ENCODE data around the gene SULF2. TPM values are rescaled to one million over a fixed set of nuclear protein-coding genes. Genes with fewer than 3 reads are reported as not detected.

The SULF2 gene
- total RNA-seq, 1 donor from 2014 or later: 94.5 TPM

GRCh38 chr20:47674686-47675085 is 110.6 kb downstream of the SULF2 start:
- H3K4me3 Mint-ChIP-seq (ENCODE audit: low read depth): no peak overlapping the region
- DNase-seq (ENCODE audit: low spot score, unreplicated experiment): no peak
- H3K27ac Mint-ChIP-seq: no peak overlapping the region
- H3K36me3 Mint-ChIP-seq (ENCODE audit: insufficient read depth): peaks cover 11% of the 10 kb centered on the region
- no peaks in the 10 kb centered on the region for H3K4me1 Mint-ChIP-seq (ENCODE audit: low read depth)
- TF ChIP-seq CTCF (IDR thresholded peaks at IDR 0.05; ENCODE audit: unreplicated experiment): no peak
- no peaks in the 10 kb centered on the region for H3K27me3 Mint-ChIP-seq
- H3K9me3 Mint-ChIP-seq (ENCODE audit: low read depth): no peaks in the 10 kb centered on the region

- Mint-ChIP-seq H3K27me3 (no peaks in the 10 kb centered on the region), H3K27ac (no peak overlapping the region), H3K9me3 (ENCODE audit: low read depth) (no peaks in the 10 kb centered on the region), H3K4me3 (ENCODE audit: low read depth) (no peak overlapping the region), H3K4me1 (ENCODE audit: low read depth) (no peaks in the 10 kb centered on the region), H3K36me3 (ENCODE audit: insufficient read depth) (peaks cover 10% of the 10 kb centered on the region)
- no peak for DNase-seq (ENCODE audit: low spot score, unreplicated experiment)
- no peak for TF ChIP-seq CTCF (IDR thresholded peaks at IDR 0.05; ENCODE audit: unreplicated experiment)
Measured at GRCh38 chr20:47674145-47674544, 111.1 kb downstream of the SULF2 start.

GRCh38 chr20:47673671-47673955 is 111.7 kb downstream of the SULF2 start:
- Mint-ChIP-seq H3K36me3 (ENCODE audit: insufficient read depth) (peaks cover 12% of the 10 kb centered on the region), H3K4me3 (ENCODE audit: low read depth) (no peak overlapping the region), H3K9me3 (ENCODE audit: low read depth) (no peaks in the 10 kb centered on the region), H3K27ac (no peak overlapping the region), H3K27me3 (no peaks in the 10 kb centered on the region), H3K4me1 (ENCODE audit: low read depth) (no peaks in the 10 kb centered on the region)
- DNase-seq (ENCODE audit: low spot score, unreplicated experiment): no peak
- TF ChIP-seq CTCF (IDR thresholded peaks at IDR 0.05; ENCODE audit: unreplicated experiment): no peak

GRCh38 chr20:47672886-47673670 is 112.2 kb downstream of the SULF2 start:
- Mint-ChIP-seq H3K4me1 (ENCODE audit: low read depth) (no peaks in the 10 kb centered on the region), H3K27ac (no peak overlapping the region), H3K27me3 (no peaks in the 10 kb centered on the region), H3K4me3 (ENCODE audit: low read depth) (no peak overlapping the region), H3K36me3 (ENCODE audit: insufficient read depth) (peaks cover 12% of the 10 kb centered on the region), H3K9me3 (ENCODE audit: low read depth) (no peaks in the 10 kb centered on the region)
- no peak for DNase-seq (ENCODE audit: low spot score, unreplicated experiment)
- no peak for TF ChIP-seq CTCF (IDR thresholded peaks at IDR 0.05; ENCODE audit: unreplicated experiment)

- Mint-ChIP-seq H3K9me3 (ENCODE audit: low read depth) (no peaks in the 10 kb centered on the region), H3K36me3 (ENCODE audit: insufficient read depth) (peaks cover 12% of the 10 kb centered on the region), H3K4me3 (ENCODE audit: low read depth) (no peak overlapping the region), H3K27me3 (no peaks in the 10 kb centered on the region), H3K27ac (no peak overlapping the region), H3K4me1 (ENCODE audit: low read depth) (no peaks in the 10 kb centered on the region)
- no peak for TF ChIP-seq CTCF (IDR thresholded peaks at IDR 0.05; ENCODE audit: unreplicated experiment)
- no peak for DNase-seq (ENCODE audit: low spot score, unreplicated experiment)
Measured at GRCh38 chr20:47672166-47672565, 113.1 kb downstream of the SULF2 start.
